ENCODE data around the gene RGS18. TPM values are rescaled to one million over a fixed set of nuclear protein-coding genes. Genes with fewer than 3 reads are reported as not detected.

Gene RGS18
- total and polyA plus RNA-seq, 2 donors (not counting 1 experiment from before 2014, with no cell fraction given), result 0.09 TPM; not detected in 1

DNA sequence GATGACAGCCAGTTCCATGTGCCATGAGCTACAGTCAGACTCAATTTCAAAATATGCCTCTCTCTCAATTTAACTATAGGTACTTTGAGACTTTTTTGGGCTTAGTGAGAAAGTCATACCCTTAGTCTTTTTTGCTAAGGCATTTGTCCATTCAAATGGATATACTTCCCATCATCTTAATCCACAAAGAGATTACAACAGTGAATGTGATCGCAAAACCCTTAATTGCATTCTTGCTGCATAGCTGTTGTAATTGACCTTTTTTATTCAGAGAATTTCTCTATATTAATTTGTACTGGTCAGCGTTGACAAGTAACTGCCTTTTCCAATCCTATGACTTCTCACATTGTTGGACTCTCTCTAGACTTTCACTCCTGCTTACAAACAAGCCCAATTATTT, 38.6 kb upstream of the RGS18 start:
- TF ChIP-seq, protein P1, sequence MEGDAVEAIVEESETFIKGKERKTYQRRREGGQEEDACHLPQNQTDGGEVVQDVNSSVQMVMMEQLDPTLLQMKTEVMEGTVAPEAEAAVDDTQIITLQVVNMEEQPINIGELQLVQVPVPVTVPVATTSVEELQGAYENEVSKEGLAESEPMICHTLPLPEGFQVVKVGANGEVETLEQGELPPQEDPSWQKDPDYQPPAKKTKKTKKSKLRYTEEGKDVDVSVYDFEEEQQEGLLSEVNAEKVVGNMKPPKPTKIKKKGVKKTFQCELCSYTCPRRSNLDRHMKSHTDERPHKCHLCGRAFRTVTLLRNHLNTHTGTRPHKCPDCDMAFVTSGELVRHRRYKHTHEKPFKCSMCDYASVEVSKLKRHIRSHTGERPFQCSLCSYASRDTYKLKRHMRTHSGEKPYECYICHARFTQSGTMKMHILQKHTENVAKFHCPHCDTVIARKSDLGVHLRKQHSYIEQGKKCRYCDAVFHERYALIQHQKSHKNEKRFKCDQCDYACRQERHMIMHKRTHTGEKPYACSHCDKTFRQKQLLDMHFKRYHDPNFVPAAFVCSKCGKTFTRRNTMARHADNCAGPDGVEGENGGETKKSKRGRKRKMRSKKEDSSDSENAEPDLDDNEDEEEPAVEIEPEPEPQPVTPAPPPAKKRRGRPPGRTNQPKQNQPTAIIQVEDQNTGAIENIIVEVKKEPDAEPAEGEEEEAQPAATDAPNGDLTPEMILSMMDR (IDR thresholded peaks at IDR 0.05), result no peak
- TF ChIP-seq EZH2 (IDR thresholded peaks at IDR 0.05; ENCODE audit: borderline replicate concordance, insufficient read depth, low read depth, low read length, poor library complexity, severe bottlenecking), result no peak
- Histone ChIP-seq H3K27me3 (replicated peaks in 1 of 4; ENCODE audit: control extremely low read depth in 1 of 4, control insufficient read depth in 3 of 4, insufficient read depth in 4 of 4, low read length in 3 of 4) (no peaks in the 10 kb centered on the region), H3K9me3 (ENCODE audit: control extremely low read depth in 1 of 3, control insufficient read depth in 2 of 3, insufficient read depth in 1 of 3, low read length in 2 of 3) (peaks cover 0 to 1% (median 0%) of the 10 kb centered on the region in 3 donors), H3K4me3 (ENCODE audit: control extremely low read depth in 1 of 5, extremely low read depth in 1 of 5, insufficient read depth in 1 of 5, low read depth in 2 of 5, low read length in 4 of 5) (no peak overlapping the region), H2AFZ (ENCODE audit: insufficient read depth, low read depth, low read length, poor library complexity, severe bottlenecking) (no peak overlapping the region), H4K20me1 (ENCODE audit: control insufficient read depth, insufficient read depth, low read length, poor library complexity, severe bottlenecking) (no peaks in the 10 kb centered on the region), H3K4me2 (replicated peaks; ENCODE audit: low read depth, low read length, poor library complexity, severe bottlenecking) (no peak overlapping the region), H3K9ac (ENCODE audit: low read length) (no peak overlapping the region), H3K27ac (ENCODE audit: low read length in 2 of 2) (no peak overlapping the region), H3K4me1 (ENCODE audit: control insufficient read depth in 2 of 2, insufficient read depth in 2 of 2, low read length in 2 of 2) (no peaks in the 10 kb centered on the region), H3K36me3 (replicated peaks in 1 of 2; ENCODE audit: control extremely low read depth in 1 of 2, control insufficient read depth in 1 of 2, extremely low read depth in 1 of 2, insufficient read depth in 2 of 2, low read length in 1 of 2) (no peaks in the 10 kb centered on the region), H3K79me2 (ENCODE audit: control insufficient read depth, insufficient read depth, low read length) (no peaks in the 10 kb centered on the region)
- ChIA-PET POLR2A (no interaction called here), CTCF (no interaction called here)
- no peaks in the 10 kb centered on the region for H3K4me1 Mint-ChIP-seq
- no peak overlapping the region for H3K4me3 Mint-ChIP-seq
- no peak overlapping the region for H3K27ac Mint-ChIP-seq
- H3K9me3 Mint-ChIP-seq (ENCODE audit: insufficient read depth), result peaks cover 3% of the 10 kb centered on the region
- H3K27me3 Mint-ChIP-seq, result no peaks in the 10 kb centered on the region
- intact Hi-C loops (cut with micrococcal nuclease), result no loop called here
- ATAC-seq (ENCODE audit: low read depth) (no peak), DNase-seq (no peak)
- WGBS (ENCODE audit: insufficient coverage), result no CpG with 5 or more reads among the region's 2 CpGs

DNA sequence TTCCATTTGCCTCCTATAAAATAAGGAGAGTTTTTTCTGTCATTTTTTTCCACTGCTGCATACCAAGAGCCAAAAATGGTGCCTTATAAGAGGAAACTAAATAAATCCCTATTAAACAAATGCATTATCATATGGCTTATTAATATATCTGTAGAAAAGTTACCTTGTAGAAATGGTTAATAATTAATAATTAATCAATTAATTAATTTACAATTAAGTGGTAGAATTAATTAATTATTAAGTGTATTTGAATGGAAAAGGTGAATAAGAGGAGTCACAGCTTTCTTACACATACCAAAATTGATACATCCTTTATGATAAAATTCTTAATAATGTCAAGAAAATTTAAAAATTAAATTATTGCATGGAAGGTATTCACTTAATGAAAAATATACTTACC, 35.6 kb upstream of the RGS18 start:
- Mint-ChIP-seq H3K27me3 (no peaks in the 10 kb centered on the region), H3K27ac (no peak overlapping the region), H3K4me1 (no peaks in the 10 kb centered on the region), H3K9me3 (ENCODE audit: insufficient read depth) (no peaks in the 10 kb centered on the region), H3K4me3 (no peak overlapping the region)
- Histone ChIP-seq H3K4me3 (ENCODE audit: control extremely low read depth in 1 of 5, extremely low read depth in 1 of 5, insufficient read depth in 1 of 5, low read depth in 2 of 5, low read length in 4 of 5) (no peak overlapping the region), H3K9ac (ENCODE audit: low read length) (no peak overlapping the region), H4K20me1 (ENCODE audit: control insufficient read depth, insufficient read depth, low read length, poor library complexity, severe bottlenecking) (no peaks in the 10 kb centered on the region), H3K79me2 (ENCODE audit: control insufficient read depth, insufficient read depth, low read length) (no peaks in the 10 kb centered on the region), H3K9me3 (ENCODE audit: control extremely low read depth in 1 of 3, control insufficient read depth in 2 of 3, insufficient read depth in 1 of 3, low read length in 2 of 3) (no peaks in the 10 kb centered on the region), H3K36me3 (replicated peaks in 1 of 2; ENCODE audit: control extremely low read depth in 1 of 2, control insufficient read depth in 1 of 2, extremely low read depth in 1 of 2, insufficient read depth in 2 of 2, low read length in 1 of 2) (no peaks in the 10 kb centered on the region), H3K4me2 (replicated peaks; ENCODE audit: low read depth, low read length, poor library complexity, severe bottlenecking) (no peak overlapping the region), H2AFZ (ENCODE audit: insufficient read depth, low read depth, low read length, poor library complexity, severe bottlenecking) (no peak overlapping the region), H3K27me3 (replicated peaks in 1 of 4; ENCODE audit: control extremely low read depth in 1 of 4, control insufficient read depth in 3 of 4, insufficient read depth in 4 of 4, low read length in 3 of 4) (no peaks in the 10 kb centered on the region), H3K4me1 (ENCODE audit: control insufficient read depth in 2 of 2, insufficient read depth in 2 of 2, low read length in 2 of 2) (no peaks in the 10 kb centered on the region), H3K27ac (ENCODE audit: low read length in 2 of 2) (no peak overlapping the region)
- DNase-seq (no peak), ATAC-seq (ENCODE audit: low read depth) (no peak)
- intact Hi-C loops (cut with micrococcal nuclease), result no loop called here
- ChIA-PET CTCF (no interaction called here), POLR2A (no interaction called here)
- TF ChIP-seq, protein P1 (IDR thresholded peaks at IDR 0.05), result no peak
- TF ChIP-seq EZH2 (IDR thresholded peaks at IDR 0.05; ENCODE audit: borderline replicate concordance, insufficient read depth, low read depth, low read length, poor library complexity, severe bottlenecking), result no peak

All from B cell (primary cell).